ENCODE data around the gene LGALS12. TPM values are rescaled to one million over a fixed set of nuclear protein-coding genes. Genes with fewer than 3 reads are reported as not detected.

Gene LGALS12
- total RNA-seq, 3 donors from 2014 or later (not counting 1 experiment from before 2014, with no cell fraction given): 0.23 to 1.8 (median 0.38) TPM

GRCh38 chr11:63532117-63532516, 26.2 kb downstream of the LGALS12 start:
- H3K4me1 ChIP-seq (ENCODE audit: control insufficient read depth, insufficient read depth, low read length): peaks cover 53% of the 10 kb centered on the region
- peak overlapping the region; percentile 68 for H3K27ac ChIP-seq (ENCODE audit: low read length)
- 83% methylated on average over 2 of the region's 2 CpGs for WGBS (ENCODE audit: insufficient coverage)
- H3K4me1 Mint-ChIP-seq: peaks cover 71 to 73% of the 10 kb centered on the region in 2 donors
- H3K9me3 ChIP-seq (ENCODE audit: control insufficient read depth, insufficient read depth, low read length): no peaks in the 10 kb centered on the region
- intact Hi-C loops (cut with micrococcal nuclease): no loop called here
- peak overlapping the region; percentile 93 to 97 for H3K27ac Mint-ChIP-seq
- no peak for DNase-seq
- H3K9me3 Mint-ChIP-seq: no peaks in the 10 kb centered on the region
- no peaks in the 10 kb centered on the region for H3K27me3 Mint-ChIP-seq (ENCODE audit: low read depth in 2 of 2)
- ATAC-seq: no peak
- H3K36me3 ChIP-seq (ENCODE audit: control insufficient read depth, insufficient read depth, low read length): no peaks in the 10 kb centered on the region
- H3K4me3 Mint-ChIP-seq: peak overlapping the region; percentile 70
- no peak overlapping the region for H3K4me3 ChIP-seq (ENCODE audit: low read length)
- no peak for TF ChIP-seq CTCF (IDR thresholded peaks at IDR 0.05)
- no peaks in the 10 kb centered on the region for H3K36me3 Mint-ChIP-seq
- H3K27me3 ChIP-seq (ENCODE audit: control insufficient read depth, insufficient read depth, low read length): no peaks in the 10 kb centered on the region

GRCh38 chr11:63532799-63533475, 27.1 kb downstream of the LGALS12 start:
- peaks cover 79 to 81% of the 10 kb centered on the region in 2 donors for H3K4me1 Mint-ChIP-seq
- ATAC-seq (no peak), DNase-seq (no peak)
- peak overlapping the region; percentile 93 to 97 for H3K27ac Mint-ChIP-seq
- 84% methylated on average over 4 of the region's 4 CpGs for WGBS (ENCODE audit: insufficient coverage)
- H3K27me3 ChIP-seq (ENCODE audit: control insufficient read depth, insufficient read depth, low read length): no peaks in the 10 kb centered on the region
- no peaks in the 10 kb centered on the region for H3K9me3 ChIP-seq (ENCODE audit: control insufficient read depth, insufficient read depth, low read length)
- no peaks in the 10 kb centered on the region for H3K36me3 ChIP-seq (ENCODE audit: control insufficient read depth, insufficient read depth, low read length)
- H3K9me3 Mint-ChIP-seq: no peaks in the 10 kb centered on the region
- no peaks in the 10 kb centered on the region for H3K27me3 Mint-ChIP-seq (ENCODE audit: low read depth in 2 of 2)
- intact Hi-C loops (cut with micrococcal nuclease): no loop called here
- H3K27ac ChIP-seq (ENCODE audit: low read length): peak overlapping the region; percentile 18
- TF ChIP-seq CTCF (IDR thresholded peaks at IDR 0.05): no peak
- no peaks in the 10 kb centered on the region for H3K36me3 Mint-ChIP-seq
- no peak overlapping the region for H3K4me3 ChIP-seq (ENCODE audit: low read length)
- H3K4me3 Mint-ChIP-seq: peak overlapping the region; percentile 55
- H3K4me1 ChIP-seq (ENCODE audit: control insufficient read depth, insufficient read depth, low read length): peaks cover 62% of the 10 kb centered on the region

- Mint-ChIP-seq H3K36me3 (no peaks in the 10 kb centered on the region), H3K4me3 (peak overlapping the region; percentile 55), H3K27ac (peak overlapping the region; percentile 93 to 97), H3K27me3 (ENCODE audit: low read depth in 2 of 2) (no peaks in the 10 kb centered on the region), H3K9me3 (no peaks in the 10 kb centered on the region), H3K4me1 (peaks cover 87 to 90% of the 10 kb centered on the region in 2 donors)
- no peak overlapping the region for H3K4me3 ChIP-seq (ENCODE audit: low read length)
- no peak for TF ChIP-seq CTCF (IDR thresholded peaks at IDR 0.05)
- no peaks in the 10 kb centered on the region for H3K9me3 ChIP-seq (ENCODE audit: control insufficient read depth, insufficient read depth, low read length)
- 44% methylated on average over 3 of the region's 3 CpGs for WGBS (ENCODE audit: insufficient coverage)
- peak overlapping the region; percentile 86 for H3K27ac ChIP-seq (ENCODE audit: low read length)
- H3K27me3 ChIP-seq (ENCODE audit: control insufficient read depth, insufficient read depth, low read length): no peaks in the 10 kb centered on the region
- intact Hi-C loops (cut with micrococcal nuclease): no loop called here
- no peak for ATAC-seq
- H3K36me3 ChIP-seq (ENCODE audit: control insufficient read depth, insufficient read depth, low read length): peaks cover 3% of the 10 kb centered on the region
- DNase-seq: no peak
- peaks cover 73% of the 10 kb centered on the region for H3K4me1 ChIP-seq (ENCODE audit: control insufficient read depth, insufficient read depth, low read length)
These were observed 28.2 kb downstream of the LGALS12 start for GRCh38 chr11:63534076-63534475.

All from natural killer cell (primary cell).